HG03045 (cell line): Measurements from ENCODE around the gene DYNC2I2.

Source experiments
- ATAC-seq: cut with Tn5 transposase; IDR thresholded peaks from one replicate; pipeline ENCODE4 v1.9.1; 2021; ENCODE audit warnings: mild to moderate bottlenecking, moderate library complexity; ENCODE audit not compliant: unreplicated experiment

DYNC2I2 gene

DNA sequence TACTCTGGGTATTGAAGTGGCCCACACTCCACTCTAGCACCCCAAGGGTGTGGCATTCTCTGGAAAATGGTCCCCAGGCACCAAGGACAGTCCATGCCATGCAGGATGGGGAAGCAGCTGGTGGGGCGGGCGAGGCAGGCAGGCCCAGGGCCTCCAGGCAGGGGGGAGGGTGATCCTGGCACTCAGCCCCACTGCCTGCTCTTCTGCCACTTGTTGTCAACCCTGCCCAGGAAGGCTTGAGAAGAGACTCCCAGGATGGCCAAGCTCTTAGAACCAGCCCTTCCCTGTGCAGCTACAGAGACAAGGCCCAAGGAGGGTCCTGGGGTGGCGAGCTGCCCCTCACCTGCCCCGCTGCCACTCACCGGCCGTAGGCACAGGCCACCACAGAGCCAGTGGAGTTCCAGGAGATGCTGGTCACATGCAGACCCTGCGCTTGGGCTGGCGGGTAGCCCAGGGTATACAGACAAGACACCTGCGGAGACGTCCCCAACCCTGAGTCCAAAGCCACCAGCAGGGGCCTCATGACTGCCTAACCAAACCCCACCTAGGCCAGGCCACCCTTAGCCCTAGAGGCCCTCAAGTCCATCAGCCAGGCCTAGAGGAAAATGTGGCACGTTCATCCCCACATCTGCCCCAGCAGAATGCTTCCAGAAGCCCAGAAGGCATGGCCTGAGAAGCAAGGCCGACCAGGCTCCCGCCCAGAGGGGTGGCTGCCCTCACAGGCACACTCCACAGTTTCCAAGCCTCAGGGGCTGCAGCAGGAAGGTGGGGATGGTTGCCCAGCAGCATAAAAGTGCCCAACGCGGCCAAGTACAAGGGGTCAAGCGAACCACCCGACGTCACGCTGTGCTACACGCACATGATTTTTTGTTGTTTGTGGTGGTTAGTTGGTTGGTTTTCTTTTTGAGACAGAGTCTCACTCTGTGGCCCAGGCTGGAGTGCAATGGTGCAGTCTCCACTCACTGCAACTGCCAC is 19.8 kb downstream of the DYNC2I2 start:
- no peak for ATAC-seq

DNA sequence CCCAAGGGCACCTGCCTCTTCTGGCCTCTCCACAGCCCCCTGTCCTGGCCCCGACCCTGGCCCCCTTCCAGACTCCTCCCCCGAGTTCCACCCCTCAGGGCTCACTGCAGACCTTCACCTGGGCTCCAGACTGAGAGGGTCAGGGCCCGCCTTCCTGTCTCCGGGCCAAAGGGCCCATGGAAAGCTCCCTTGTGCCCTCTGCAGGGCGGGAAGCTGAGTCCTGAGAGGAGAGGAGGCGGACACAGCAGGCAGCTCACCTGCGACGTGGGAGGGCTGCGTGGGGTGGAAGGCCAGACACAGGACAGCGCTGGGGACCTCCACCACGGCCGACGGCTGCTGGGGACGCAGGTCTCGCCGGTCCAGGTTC is 20.6 kb downstream of the DYNC2I2 start:
- no peak for ATAC-seq

DNA sequence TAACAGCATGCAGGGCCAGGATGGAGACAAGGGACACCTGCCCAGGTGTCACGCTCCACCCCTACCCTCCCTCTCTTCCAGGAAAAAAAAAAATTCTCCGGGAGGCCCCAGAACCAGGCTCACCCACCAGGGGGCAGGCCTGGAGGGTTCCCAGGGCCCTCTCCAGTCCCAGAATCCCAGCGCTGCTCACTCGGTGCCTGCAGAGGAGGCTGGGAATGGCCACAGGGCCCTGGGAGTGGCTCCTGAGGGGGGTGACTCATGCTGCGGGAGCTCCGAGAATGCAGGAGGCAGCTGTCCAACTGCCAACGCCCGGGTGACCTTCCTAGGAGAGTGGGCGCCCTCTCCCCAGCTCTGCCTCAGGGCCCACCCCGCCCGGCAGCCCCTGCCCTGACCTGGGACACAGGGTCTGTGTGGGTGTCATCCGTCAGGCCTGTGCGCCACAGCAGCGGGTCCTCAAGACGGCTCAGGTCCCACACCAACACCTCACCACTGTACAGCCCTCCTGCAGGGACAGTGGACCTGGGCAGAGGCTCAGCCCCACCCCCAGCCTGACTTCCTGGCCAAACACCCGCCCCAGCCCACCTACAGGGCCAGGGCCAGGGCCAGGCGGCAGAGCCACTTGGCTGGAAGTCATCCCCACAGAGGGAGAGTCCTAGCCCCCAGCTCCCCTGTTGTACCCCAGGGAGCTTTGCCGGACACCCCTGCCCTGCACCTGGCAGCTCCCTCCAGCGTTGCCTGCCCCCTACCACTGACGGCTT is 21.2 kb downstream of the DYNC2I2 start:
- no peak for ATAC-seq

DNA sequence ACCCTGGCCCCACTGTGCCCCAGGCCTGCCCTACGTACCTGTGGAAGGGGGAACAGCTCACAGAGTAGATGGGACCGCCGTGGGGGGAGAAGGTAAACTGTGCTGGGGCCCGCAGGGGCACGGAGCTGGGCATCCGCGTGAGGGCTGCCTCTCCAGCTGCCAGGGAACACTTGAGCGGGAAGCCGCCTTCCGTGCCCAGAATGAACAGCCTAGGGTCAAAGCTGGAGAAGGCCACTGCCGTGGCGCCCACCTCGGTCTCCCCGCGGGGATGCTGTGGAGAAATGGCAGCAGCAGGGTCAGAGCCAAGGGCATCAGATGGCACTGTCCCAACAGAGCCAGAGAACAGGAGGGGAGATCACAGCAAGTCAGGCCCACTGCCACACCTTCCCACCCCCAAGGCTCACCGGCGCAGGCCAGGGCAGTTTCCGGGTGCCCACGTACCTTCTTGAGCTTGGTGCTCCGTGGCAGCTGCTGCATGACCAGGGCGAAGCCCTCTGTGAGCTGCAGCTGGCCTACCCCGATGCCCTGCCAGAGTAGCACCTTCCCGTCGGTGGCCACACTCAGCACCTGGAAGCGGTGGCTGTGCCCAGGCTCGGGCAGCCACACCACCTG is 21.9 kb downstream of the DYNC2I2 start:
- no peak for ATAC-seq

DNA sequence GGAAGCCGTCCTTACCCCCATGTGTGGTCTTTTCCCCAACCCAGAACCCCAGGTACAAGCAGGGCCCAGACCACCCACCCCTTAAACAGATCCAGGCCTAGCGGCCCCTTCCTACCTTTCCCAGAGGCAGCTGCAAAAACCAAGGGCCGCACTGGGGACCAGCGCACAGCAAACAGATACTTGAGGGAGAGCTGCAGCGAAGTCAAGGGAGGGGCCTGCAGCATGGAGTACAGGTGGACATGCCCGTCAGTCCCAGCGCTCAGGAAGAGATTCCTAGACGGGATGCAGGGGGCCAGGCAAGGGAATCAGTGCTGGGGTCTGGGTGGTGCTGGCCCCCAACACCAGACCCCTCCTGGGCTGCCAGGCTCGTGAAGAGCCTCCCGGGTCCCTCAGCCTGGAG is 22.5 kb downstream of the DYNC2I2 start:
- no peak for ATAC-seq

DNA sequence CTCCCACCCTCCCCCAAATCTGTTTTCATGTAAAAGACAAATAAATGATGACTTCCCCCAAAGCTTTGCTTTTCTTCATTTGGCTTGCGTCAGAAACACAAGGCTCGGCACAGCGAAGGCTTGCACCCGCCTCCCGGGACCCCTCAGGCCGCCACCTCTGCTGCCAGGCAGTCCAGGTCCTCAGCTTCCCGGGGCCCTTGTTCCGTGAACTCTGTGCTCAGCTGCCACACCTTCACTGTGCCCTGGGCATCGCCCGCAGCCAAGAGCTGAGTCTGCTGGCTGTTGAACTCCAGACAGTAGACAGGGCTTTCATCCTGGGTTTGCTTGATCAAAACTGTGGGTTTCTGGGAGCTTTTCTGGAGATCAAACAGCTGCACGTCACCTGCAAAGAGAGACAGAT is 23.0 kb downstream of the DYNC2I2 start:
- ATAC-seq: no peak

DNA sequence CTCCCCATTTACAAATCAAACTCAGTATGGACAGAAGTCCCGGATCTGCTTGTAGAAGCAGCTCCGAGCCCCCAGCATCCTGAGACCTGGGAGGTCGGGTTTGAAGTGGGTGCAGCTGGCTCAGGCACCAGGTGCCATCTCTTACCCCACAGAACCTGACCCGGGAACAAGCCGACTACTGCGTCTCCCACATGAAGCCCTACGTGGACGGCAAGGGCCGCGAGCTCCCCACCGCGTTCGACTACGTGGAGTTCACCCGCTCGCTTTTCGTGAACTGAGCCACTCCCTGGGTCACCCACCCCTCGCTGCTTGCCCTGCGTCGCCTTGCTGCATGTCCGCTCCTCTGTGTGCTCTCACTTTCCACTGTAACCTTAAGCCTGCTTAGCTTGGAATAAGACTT is 23.6 kb downstream of the DYNC2I2 start:
- ATAC-seq: no peak

DNA sequence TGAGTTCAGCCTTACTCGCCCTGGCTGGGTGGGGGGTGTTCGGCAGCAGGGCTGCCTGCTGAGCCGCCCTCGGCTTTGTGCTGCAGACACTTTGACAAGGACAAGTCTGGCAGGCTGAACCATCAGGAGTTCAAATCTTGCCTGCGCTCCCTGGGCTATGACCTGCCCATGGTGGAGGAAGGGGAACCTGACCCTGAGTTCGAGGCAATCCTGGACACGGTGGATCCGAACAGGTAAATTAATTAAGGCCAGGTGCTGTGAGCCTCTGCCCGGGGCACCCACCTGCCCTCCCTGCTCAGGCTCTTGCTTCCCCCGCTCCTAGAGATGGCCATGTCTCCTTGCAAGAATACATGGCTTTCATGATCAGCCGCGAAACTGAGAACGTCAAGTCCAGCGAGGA is 24.2 kb downstream of the DYNC2I2 start:
- ATAC-seq: no peak

DNA sequence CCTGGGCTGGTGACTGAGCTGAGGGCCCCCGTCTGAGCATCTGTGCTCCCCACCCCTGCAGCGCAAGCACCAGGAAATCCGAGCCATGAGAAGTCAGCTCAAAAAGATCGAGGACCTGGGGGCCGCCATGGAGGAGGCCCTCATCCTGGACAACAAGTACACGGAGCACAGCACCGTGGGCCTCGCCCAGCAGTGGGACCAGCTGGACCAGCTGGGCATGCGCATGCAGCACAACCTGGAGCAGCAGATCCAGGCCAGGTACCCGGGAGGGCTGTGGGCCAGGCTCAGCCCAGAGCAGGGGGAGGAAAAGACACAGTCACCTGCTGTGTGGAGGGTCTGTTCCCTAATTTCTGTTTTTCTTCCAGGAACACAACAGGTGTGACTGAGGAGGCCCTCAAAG is 24.6 kb downstream of the DYNC2I2 start:
- no peak for ATAC-seq

DNA sequence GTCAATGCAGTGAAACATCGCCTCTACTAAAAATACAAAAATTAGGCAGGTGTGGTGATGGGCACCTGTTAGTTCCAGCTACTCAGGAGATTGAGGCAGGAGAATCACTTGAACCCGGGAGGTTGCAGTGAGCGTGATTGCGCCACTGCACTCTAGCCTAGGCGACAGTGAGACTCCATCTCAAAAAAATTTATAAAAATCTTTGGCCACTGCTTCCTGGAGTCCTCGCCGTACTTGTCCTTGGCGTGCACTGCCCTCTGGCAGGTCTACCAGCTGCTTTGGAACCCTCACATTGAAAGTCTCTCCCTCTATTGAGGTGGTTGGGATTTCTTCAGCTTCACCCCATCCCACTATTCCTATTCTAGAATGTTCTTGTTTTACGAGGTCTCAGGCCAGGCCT is 25.0 kb downstream of the DYNC2I2 start:
- ATAC-seq: no peak

DNA sequence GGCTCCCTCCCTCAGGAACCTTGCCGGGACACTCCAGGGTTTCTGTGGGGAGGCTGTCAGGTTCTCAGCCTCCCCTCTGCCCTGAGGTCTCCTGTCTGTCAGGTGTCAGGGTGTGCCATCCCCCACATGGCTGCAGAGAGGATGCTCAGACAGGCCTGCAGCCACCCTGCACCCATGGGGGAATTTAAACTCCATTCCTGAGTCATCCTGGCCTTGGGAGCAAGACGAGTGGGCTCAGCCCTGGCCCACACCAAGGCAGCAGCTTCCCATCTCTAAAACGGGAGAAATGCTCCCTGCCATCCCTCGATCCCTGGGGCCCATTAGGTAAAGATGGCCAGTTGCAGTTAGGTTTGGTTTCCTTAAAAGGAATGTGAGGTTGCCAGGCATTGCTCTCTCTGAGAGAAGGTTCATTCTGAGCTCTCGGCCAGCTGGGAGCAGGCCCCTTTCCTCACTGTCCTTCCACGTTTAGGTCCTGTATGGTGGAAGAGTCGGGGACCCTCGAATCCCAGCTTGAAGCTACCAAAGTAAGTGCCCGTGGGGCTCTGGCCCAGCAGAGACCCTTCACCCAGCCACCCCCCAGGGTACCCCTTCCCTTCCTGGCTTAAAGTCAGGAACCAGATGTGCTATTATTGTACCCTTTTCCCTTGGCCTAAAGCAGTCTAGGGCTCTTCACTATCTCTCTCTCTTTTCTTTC is 26.6 kb downstream of the DYNC2I2 start:
- ATAC-seq: no peak

DNA sequence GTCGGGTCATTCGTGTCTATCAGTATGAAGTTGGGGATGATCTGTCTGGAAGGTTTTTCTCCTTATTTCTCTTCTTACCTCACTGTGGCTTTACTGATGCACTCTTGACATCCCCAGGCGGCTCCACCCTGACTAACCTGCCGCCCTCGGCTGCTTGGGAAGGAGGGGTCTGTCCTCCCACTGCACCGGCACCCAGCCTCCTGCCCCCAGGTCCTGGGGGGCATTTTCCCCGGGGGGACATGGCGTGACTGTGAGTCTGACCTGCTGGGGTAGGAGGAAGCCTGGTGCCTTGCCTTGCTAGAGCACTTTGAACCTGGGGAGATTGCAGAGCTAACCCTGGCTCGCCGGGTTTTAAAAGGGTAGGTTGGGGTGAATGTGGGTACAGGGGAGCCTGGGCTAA is 27.5 kb downstream of the DYNC2I2 start:
- no peak for ATAC-seq

DNA sequence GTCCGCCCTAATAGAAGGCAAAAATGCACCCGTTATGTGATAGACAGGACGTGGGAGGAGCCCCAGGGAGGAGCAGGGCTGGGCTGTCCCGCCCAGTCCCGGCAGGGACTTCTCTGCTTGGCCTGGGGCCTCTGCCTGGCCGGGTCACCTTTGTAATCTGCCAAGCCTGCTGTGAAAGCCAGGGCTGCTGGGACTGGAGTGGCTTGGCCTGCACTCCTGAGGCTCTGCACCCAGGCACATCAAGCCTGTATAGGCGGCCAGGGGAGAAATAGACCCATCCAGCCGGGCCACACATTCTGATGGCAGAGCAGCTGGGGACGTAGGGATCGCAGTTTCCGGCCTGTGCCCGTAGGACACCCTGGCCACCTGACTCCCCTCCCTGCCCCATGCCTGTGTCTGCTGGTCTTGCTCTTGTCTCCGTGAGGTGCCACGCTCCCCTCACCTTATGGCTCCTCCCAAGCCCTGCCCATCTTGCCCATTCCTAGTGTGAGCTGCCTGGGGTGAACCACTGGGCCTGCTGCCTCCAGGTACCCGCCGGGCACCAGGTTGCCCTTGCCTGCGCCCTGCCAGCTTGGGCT is 28.1 kb downstream of the DYNC2I2 start:
- no peak for ATAC-seq

DNA sequence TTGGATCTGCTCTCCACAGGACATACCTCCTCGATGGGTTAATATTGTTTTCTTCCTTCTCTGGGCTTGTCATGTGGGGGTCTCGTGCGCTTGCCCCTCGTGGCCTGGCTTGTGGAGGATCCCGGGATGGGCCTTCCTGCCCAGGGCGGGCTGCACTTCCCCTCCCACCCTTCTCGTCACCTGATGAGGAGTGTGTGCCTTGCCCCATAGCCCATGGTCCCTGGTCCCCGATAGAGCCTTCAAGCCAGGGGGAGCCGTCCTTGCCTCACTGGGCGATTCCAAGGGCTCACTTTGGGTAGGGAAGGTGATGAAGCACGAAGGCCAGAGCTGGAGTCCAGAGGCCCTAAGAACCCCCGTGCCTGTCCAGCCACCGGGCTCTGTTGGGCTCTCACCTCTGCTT is 28.7 kb downstream of the DYNC2I2 start:
- no peak for ATAC-seq

DNA sequence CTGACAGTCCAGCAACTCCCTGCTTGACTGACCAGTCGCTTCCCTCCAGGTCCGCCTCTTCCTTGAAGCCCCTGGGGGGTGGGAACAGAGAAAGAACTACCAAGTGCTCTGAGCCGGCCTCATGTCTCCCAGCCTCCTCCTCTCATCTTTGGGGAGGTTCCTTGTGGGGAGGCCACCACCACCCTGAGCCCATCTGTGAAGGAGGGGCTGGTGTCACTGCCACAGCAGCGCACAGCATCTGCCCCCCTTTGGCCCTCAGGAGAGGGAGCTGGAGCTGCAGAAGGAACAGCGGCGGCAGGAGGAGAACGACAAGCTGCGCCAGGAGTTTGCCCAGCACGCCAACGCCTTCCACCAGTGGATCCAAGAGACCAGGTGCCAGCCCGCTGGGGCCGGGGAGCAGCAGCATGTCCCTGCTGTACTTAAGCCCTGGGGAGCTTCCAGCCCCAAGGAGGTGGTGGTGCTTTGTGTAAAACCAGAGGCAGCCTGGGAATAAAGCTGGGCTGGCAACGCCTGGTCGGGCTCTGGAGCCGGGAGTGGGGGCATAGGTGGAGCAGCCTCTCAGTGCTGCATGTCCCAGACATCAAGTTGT is 29.4 kb downstream of the DYNC2I2 start:
- ATAC-seq: no peak

DNA sequence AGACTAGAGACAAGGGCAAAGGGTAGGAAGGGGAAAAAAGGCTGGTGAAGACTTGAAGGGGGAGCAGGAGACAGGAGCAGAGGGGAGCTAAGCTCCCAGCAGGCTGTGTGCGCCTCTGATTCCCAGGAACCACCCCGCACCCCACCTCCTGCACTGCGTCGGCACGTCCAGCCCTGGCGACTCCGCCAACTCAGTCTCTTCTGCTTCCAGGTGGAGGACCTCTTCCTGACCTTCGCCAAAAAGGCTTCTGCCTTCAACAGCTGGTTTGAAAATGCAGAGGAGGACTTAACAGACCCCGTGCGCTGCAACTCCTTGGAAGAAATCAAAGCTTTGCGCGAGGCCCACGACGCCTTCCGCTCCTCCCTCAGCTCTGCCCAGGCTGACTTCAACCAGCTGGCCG is 30.5 kb downstream of the DYNC2I2 start:
- no peak for ATAC-seq

DNA sequence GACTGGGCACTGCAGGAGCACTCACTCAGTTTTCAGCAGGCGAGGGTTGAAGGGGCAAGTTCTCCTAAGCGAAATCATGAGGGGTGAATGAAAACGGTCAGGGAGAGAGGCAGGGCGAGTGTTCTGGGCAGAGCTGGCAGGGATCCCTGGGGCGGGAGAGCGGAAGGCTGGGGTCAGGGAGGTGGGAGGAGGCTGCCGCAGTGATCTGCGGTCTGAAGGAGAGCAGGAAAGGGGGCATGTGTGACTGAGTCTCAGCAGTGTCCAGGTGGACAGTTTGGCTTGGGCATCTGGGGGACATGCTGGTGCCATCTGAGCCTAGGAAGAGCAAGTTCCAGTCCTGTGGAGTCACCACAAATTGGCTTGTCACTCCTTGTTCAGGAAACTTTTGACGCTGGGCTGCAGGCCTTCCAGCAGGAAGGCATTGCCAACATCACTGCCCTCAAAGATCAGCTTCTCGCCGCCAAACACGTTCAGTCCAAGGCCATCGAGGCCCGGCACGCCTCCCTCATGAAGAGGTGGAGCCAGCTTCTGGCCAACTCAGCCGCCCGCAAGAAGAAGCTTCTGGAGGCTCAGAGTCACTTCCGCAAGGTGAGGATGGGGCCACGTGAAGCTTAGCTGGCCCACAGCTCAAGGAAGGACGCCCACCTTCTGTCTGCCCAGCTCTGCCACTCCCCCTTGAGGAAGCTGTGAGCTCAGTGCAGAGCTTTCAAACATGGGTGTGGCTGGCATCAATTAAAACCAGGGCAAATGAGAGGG is 31.1 kb downstream of the DYNC2I2 start:
- ATAC-seq: no peak

DNA sequence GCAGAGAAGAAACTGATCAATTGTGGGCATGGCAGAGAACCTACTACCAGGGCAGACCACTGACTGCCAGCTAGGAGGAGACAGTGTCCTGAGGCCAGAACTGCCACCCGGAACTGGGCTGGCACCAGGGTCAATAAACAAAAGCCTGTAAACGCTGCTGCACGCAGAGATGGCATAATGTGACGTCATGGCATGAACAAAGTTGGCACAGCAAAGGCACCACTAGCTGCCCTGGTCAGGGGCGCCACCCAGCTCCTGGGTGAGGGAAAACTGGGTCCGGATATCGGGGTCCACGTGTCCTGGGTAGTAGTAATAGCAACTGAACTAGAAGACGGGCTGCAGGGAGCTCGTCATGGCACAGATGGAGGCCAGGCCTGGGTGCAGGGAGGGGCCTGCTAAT is 32.1 kb downstream of the DYNC2I2 start:
- ATAC-seq: no peak

DNA sequence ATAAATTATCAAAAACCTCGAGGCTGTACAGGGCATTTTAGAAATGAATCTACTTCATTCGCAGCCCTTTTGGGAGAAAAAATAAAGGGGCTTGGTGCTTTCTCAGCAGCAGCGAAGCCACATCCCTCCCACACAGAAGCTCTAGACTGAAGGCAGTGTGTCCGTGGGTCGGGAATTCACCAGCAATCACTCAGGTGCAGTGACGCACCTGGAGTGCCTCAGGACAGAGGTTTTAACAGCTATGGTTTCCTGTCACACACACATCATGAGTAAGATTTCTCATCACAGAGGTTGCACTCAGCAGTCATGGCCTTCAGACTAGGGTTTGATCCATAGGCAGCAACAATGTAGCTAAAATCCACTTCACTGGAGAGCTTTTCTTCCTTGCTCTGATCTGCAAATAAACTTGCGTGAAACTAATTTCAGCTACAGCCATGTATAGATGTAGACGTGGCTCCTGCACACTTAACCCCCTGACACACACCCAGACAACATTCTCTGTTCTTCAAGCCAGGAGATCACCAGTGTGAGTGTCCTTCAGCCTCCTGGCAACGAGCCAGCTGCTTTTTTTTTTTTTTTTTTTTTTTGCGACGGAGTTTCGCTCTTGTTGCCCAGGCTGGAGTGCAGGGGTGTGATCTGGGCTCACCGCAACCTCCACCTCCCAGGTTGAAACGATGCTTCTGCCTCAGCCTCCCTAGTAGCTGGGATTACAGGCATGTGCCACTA is 34.8 kb downstream of the DYNC2I2 start:
- no peak for ATAC-seq
